ENCODE results near the gene C17orf50. TPM values are rescaled to one million over a fixed set of nuclear protein-coding genes. Genes with fewer than 3 reads are reported as not detected.

Gene C17orf50
- total and polyA plus RNA-seq, 2 of the 13 experiments (the other 11 are each of a cell fraction or from before 2014, with no cell fraction given), result not detected

DNA sequence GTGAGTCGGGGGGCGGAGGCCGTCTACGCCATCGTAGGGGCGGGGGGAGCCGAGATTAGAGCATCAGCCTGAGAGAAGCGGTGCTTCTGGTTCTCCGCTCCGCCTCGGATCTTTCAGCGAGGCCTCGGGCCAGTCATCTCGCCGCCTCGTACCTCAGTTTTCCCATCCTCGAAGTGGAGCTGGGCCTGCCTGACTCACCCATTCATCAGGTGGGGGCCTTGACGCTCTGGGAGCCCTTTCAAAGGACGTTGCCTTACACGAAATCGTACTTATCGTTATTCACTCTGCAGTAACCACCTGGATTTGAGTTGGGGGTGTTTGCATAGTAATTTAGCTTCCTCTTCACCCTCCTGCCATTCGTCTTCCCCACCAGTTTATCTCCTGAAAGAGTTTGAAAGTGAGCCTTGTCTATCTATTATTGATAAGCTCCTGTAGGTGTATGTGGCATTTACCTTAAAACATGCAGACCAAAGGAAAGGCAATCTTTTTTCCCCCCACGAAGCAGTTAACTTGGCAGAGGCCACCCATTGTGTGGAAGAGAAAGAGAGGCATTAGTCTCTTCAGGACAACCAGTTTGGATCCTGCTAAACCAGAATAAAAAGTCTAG is 49.3 kb downstream of the C17orf50 start:
- Histone ChIP-seq H3K36me3 (replicated peaks in 1 of 2; ENCODE audit: control insufficient read depth in 1 of 2, insufficient read depth in 2 of 2, low read length in 2 of 2) (no peaks in the 10 kb centered on the region), H2AFZ (ENCODE audit: low read length) (no peak overlapping the region), H3K4me3 (replicated peaks in 1 of 3; ENCODE audit: insufficient read depth in 1 of 3, low read depth in 2 of 3, low read length in 3 of 3) (peak overlapping the region; percentile 85 to 95 (median 91)), H3K9me3 (ENCODE audit: low read length) (no peaks in the 10 kb centered on the region), H3K9ac (ENCODE audit: insufficient read depth, low read depth, low read length) (peak overlapping the region; percentile 84), H3K79me2 (ENCODE audit: insufficient read depth, low read length) (peaks cover 54% of the 10 kb centered on the region), H3K4me1 (ENCODE audit: insufficient read depth, low read length) (peaks cover 60% of the 10 kb centered on the region), H3K4me2 (ENCODE audit: low read depth, low read length) (peak overlapping the region; percentile 83), H4K20me1 (ENCODE audit: insufficient read depth, low read length) (peaks cover 26% of the 10 kb centered on the region), H3K27ac (ENCODE audit: extremely low read length, insufficient read depth, low read length) (peak overlapping the region; percentile 91), H3K27me3 (ENCODE audit: control insufficient read depth in 1 of 2, insufficient read depth in 2 of 2, low read length in 2 of 2) (no peaks in the 10 kb centered on the region; a peak in 2 of 5 replicates)
- BruUV-seq (replicated peaks), result no TSS peak
- intact Hi-C loops (cut with micrococcal nuclease; ENCODE audit: unreplicated experiment) (loop anchor here (1.0 kb wide), 1 partner anchor 46 kb away; no protein-coding TSS in a partner anchor), in situ Hi-C loops (cut with HindIII; ENCODE audit: extremely low pct_ligation_motif_present, low pct_unique_long_range_greater_than_20kb) (loop anchor here (5.0 to 25.0 kb wide), 2 partner anchors 48 to 98 kb away; partner anchors contain the start of gene C17orf50)
- no peak for FAIRE-seq
- WGBS (ENCODE audit: low lambda C conversion rate), result 0% methylated on average over 7 of the region's 24 CpGs
- no peak for DNase-seq (ENCODE audit: low spot score)
- POLR2A ChIA-PET, result interaction anchor here (1.0 to 4.2 kb wide), 7 partner anchors 9 to 165 kb away, joined by 3 to 60 read pairs (median 5); partner anchors contain the start of genes C17orf50 and MMP28
- ATAC-seq, result peak; percentile 4; the same call in 2 of the 3 replicates
- CTCF ChIA-PET (ENCODE audit: low intra/inter-chr PET ratio, low total read pairs), result interaction anchor here (1.5 to 2.3 kb wide), 2 partner anchors 45 to 47 kb away, joined by 3 to 28 read pairs; no protein-coding TSS in a partner anchor
- TF ChIP-seq ZNF235 (CRISPR knock-in tag; IDR thresholded peaks at IDR 0.05; ENCODE audit: borderline replicate concordance), result peak; percentile 15; the same call in 1 of the 2 replicates
- TF ChIP-seq ZNF382 (CRISPR knock-in tag; IDR thresholded peaks at IDR 0.05; ENCODE audit: borderline replicate concordance), result no peak
- TF ChIP-seq RBM39 (IDR thresholded peaks at IDR 0.05; ENCODE audit: low read depth, low read length, poor library complexity, severe bottlenecking), result no peak
- 0 out of 2 replicates have a peak, but pooled peaks have one; percentile 17 for TF ChIP-seq ZNF234 (CRISPR knock-in tag; conservative IDR thresholded peaks at IDR 0.05)
- no peak for TF ChIP-seq ZNF589 (CRISPR knock-in tag; conservative IDR thresholded peaks at IDR 0.05)
- 0 out of 2 replicates have a peak, but pooled peaks have one; percentile 7 for TF ChIP-seq ARNT2 (CRISPR knock-in tag; IDR thresholded peaks at IDR 0.05; ENCODE audit: low read depth)
- TF ChIP-seq ZNF749 (CRISPR knock-in tag; IDR thresholded peaks at IDR 0.05; ENCODE audit: borderline replicate concordance), result no peak
- TF ChIP-seq THAP9 (CRISPR knock-in tag; IDR thresholded peaks at IDR 0.05; ENCODE audit: borderline replicate concordance), result peak; percentile 65; the same call in 1 of the 2 replicates
- TF ChIP-seq ZC3H4 (CRISPR knock-in tag; IDR thresholded peaks at IDR 0.05; ENCODE audit: borderline replicate concordance), result peak; percentile 50; the same call in 1 of the 2 replicates
- peak; percentile 16; the same call in 1 of the 2 replicates for TF ChIP-seq UBTF (CRISPR knock-in tag; IDR thresholded peaks at IDR 0.05)
- TF ChIP-seq ZFP37 (CRISPR knock-in tag; IDR thresholded peaks at IDR 0.05; ENCODE audit: borderline replicate concordance), result no peak
- TF ChIP-seq RXRA (CRISPR knock-in tag; IDR thresholded peaks at IDR 0.05), result 0 out of 2 replicates have a peak, but pooled peaks have one; percentile 6
- TF ChIP-seq ZNF709 (CRISPR knock-in tag; IDR thresholded peaks at IDR 0.05), result peak; percentile 17; the same call in 1 of the 2 replicates
- TF ChIP-seq, protein P1, sequence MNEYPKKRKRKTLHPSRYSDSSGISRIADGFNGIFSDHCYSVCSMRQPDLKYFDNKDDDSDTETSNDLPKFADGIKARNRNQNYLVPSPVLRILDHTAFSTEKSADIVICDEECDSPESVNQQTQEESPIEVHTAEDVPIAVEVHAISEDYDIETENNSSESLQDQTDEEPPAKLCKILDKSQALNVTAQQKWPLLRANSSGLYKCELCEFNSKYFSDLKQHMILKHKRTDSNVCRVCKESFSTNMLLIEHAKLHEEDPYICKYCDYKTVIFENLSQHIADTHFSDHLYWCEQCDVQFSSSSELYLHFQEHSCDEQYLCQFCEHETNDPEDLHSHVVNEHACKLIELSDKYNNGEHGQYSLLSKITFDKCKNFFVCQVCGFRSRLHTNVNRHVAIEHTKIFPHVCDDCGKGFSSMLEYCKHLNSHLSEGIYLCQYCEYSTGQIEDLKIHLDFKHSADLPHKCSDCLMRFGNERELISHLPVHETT (CRISPR knock-in tag; conservative IDR thresholded peaks at IDR 0.05), result no peak
- no peak for TF ChIP-seq EZH2 (conservative IDR thresholded peaks at IDR 0.05; ENCODE audit: low read depth, low read length)
